Measurements from ENCODE around the gene RPH3AL.

- TF ChIP-seq GATA3 (IDR thresholded peaks at IDR 0.05; ENCODE audit: low read depth, low read length), result no peak
- TF ChIP-seq GATA2 (IDR thresholded peaks at IDR 0.05; ENCODE audit: low read depth, low read length), result no peak
Observed at GRCh38 chr17:179781-180380, 172.7 kb downstream of the RPH3AL start.

All from SH-SY5Y (cell line).